HG02623 (cell line): ENCODE results near the gene PAX8.
"Not testable (repeated sequence)": the region's sequence is repeated elsewhere in the genome, so short reads cannot be mapped to it uniquely, and the experiment has no call there.

Source experiments
- ATAC-seq: cut with Tn5 transposase; IDR thresholded peaks from one replicate; pipeline ENCODE4 v1.9.1; 2021; ENCODE audit warnings: moderate library complexity; ENCODE audit not compliant: unreplicated experiment

Gene PAX8

DNA sequence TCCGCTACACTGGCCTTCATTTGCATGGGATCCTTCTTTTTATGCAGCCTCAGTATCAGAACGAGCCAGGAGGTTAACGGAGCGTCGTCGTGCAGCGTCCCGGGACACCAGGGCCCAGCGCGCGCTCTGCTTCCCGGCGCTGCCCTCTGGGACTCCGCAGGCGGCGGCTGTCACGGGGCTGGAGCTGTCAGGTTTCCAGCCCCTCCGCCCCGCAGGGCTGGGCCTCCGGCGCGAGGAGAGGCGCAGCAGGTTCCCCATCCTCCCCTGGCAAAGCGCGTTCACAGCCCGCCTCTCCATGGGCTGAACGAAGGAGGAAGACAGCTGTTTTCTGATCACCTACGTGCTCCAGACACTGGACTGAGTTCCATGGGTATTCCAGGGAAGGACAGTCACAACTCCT is 12.5 kb upstream of the PAX8 start:
- ATAC-seq, result no peak

DNA sequence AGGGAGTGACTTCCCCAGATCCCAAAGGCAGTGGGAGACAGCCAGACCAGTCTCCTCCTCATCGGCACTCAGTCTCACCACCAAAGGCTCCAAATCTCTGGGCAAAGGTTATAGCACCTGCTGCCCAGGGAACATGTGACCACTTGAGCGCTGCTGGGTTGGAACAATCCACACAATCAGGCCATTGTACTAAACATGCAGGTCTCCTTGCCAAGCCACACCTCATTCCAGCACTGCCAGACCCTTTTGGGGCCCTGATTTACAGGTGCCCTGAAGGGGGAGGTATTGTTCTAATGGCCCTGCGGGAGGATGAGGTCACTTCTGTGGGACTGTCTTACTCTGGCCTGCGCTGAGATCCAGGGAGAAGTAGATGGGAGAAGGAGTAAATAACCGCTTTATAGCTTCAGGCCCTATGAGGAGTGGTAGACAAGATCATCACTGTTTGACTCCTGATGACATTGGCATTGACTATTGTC is 10.0 kb upstream of the PAX8 start:
- ATAC-seq, result not testable (repeated sequence)

DNA sequence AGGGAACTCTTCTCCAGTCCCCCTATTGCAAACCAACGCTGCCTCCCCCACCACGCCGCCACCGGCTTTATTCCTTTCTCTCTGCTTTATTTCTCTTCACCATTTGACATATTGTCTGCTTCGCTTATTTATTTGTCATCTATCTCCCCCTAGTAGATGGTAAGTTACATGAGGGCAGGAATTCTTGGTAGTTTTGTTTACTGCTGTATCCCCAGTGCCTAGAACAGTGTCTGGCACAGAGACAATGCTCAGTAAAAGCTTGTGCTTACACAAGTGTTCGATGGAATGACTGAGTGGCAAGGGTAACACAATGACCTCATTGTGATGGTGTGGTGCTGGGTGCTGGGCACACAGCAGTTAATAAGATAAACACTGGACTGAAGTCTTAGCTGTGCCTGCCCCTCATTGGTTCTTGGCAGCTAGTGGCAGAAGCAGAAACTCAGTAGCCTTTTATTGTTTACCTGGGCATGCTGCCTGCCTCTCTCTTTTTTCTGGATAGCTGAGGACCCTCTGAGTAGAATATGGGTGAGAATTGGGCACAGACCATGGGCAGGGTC is 9.5 kb upstream of the PAX8 start:
- ATAC-seq, result not testable (repeated sequence)

DNA sequence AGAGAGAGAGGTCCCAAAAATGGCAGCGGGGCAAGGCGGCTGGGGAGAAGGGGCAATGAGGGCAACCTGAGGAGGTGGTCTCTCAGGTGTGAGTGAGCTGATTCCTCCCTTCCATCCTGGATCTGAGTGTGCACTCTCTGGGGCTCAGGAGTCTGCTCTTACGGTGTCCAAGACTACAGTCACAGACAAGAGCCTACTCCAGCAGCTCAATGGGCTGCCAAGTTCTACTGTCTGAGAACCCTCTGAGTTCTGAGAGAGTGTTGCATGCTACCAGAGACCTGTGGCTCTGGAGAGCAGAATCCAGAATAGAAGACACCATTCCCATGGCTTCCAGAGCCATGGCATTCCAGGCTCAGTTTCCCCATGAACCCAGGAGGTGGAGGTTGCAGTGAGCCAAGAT is 7.1 kb upstream of the PAX8 start:
- no peak for ATAC-seq

DNA sequence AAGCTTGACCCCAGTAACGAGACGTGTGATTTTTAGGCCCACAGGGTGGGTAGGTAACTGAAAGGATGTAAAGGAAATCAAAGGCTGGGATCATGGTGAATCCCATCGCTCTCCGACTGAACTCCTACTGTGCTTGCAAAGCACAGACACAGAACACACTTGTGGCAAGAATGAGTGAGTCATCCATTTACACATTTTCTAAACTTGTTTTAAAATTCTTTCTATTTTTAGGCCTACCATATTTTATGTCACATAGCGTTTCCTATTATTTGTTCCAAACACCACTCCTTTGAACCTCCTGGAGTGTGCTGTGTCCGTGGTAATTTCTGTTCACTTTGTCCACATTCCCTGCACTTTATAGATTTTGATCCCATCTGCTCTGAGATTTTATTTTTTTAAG is 6.3 kb upstream of the PAX8 start:
- not testable (repeated sequence) for ATAC-seq

DNA sequence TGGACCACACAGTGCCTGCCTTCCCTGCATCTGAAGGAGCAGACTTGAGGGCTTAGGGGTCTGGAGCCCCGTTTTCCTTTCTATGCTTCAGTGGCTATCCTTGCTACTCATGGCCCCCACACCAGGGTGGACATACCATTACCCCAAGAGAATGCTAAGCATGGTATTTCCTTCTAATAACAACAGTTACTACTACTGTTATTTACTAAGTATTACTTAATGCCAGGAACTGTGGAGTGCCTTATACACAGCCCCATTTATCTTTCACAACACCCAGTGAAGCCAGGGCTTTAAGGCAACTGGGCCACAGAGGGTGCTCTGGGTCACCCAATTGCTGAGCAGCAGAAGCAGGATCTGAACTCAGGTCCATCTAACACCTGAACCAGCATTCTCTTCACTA is 5.8 kb upstream of the PAX8 start:
- ATAC-seq, result no peak

DNA sequence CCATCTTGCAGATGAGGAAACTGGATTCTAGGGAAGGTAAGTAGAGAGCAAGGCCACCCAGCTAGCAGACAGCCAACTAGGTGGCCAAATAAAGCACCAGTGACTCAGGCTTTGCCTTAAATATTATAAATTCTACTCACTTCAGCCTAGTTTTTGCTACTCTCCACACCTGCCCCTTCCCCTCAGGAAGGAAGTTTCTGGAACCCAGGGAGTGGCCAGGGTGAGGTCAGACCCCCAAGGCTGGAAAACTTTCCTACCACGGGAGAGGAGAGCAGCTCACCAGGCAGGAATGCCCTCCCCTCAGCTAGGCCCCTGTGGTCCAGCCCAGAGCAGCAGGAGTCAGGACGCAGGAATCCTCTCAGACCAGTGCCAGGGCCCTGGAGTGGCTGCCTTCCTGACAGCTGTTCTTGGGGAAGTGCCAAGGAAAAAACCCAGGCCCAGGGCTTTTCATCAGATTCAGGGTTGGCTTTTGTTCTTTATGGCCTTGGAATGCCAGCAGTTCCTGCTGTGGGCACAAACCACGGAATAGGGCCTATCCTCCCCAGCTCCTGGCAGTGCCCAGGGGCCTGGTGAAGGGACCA is 5.1 kb upstream of the PAX8 start:
- ATAC-seq, result no peak

DNA sequence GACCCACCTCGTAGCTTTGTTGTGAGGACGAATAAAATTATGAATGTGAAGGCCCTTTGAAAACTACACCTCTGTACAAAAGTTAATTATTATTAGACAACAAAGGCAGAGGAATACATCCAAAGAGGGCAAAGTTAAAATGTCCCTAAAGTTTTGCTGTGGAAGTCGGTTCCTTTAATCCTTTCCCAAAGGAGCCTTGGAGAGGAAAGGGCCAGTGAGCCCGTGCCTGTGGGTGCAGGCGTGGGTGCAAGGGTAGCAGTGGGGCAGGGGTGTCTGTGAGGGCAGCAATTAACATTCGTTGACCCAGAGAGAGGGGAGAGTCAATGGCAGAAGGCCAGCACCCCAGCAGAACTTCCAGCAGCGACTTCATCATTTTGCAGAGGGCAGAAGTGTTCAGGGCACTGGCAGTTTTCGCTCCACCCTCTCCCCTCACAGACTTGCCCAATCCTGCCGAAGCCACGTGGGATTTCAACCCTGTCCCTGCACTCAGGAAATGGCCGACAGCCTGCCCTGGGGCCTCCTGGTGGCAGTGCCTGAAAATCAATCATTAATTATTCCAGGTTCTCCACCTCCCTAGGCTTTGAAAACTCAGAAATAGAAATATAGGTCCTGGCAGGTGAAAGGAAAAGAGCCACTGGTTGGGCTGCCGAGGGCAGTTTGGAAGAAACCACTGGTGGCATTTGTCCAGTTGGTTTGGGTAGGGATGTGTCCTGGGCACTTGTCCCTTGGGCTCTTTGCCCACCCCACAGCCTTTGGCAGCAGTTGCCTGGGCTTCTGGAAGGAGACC is 4.2 kb upstream of the PAX8 start:
- no peak for ATAC-seq

DNA sequence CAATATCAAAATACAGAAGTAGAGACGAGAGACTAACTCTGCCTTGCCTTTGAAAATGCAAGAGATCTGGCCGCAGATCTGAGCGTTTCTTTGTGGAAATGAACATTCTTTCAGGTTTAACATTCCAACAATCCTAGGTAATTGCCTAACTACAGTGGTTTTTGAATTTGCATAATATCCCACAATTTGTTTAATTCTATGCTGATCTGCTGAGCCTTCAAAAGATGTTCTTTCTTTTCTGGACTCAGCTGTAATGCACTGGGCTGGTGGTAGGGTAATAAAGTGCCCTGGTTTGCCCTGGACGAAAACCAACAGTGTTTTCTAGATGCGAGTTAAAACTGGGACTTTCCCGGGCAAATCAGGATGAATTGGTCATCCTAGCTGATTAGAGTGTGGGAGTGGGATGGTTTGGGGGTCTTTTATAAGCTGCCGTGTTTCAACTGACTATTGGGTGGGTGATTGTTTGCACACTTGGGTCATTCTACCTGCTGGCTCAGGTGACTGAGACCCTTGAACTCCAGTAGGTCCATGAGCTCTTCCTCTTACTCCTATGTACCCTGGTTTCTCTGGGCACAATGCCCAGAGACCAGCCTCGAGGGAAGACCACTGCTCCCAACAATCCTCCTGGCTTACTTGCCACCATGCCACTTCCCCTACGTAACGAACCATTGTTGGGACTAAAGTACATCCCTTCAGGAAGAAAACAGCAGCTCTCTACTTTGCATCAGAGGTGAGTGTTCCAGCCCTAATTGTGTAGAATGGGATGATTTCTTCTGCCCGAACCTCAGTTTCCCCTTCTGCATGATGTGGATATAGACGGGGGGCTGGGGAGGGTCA is 3.4 kb upstream of the PAX8 start:
- ATAC-seq, result no peak

DNA sequence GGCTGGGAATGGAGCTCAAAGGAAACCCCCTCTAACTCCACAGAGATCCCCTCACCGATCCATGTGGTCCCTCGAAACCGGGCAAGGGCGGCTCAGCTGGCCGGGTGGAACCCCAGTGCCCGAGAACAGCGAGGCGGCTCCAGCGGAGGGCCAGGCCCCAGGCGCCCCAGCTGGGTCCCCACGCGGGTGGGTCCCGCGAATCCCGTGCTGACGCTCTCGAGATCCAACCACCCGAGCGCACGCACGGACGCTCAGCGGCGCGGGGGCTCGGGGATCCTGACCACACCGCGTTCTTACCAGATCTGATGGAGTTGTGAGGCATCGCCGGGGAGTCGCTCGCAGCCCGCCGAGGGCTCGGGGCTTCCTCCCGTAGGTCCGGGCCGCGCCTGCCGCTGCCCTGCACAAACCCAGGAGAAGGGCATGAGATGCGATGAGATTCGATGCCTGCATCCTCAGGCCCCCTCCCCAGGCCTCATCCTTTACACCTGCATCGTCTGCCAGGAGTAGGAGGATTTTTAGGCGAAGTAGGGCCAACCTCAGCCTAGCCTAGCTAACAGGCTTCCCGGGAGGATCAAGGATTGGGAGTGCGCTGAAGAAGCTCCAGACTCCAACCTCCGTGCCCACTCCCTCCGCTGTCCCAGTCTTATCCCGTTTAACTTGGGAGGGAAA is 514 bp downstream of the PAX8 start:
- ATAC-seq, result no peak

DNA sequence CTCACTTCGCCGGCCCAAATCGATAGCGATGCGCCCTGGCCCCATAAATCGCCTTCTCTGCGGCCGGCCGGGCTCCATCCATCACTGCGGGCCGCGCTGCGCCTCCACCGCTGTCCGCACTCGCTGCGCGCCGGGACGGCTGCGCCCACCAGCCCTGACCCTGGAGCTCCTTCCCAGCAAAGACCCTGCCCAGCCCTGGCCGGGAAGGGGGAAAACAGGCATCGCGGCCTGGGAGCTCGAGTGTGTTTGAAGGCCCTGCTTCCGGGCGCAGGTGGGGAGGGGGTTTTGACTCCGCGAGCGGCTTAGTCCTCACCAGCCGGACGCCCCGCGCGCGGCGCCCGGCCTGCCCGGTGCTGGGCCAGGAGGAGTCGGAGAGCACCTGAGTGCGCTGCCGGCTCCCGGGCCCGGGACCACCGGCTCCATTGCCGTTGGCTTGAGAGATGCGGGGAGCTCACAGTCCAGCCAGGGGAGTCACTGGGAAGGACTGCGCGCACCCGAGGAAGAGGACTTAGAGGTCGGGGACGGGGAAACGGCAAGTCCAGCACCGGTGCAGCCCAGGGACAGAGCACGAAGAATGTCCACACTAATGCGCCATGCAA is 1.1 kb downstream of the PAX8 start:
- no peak for ATAC-seq

DNA sequence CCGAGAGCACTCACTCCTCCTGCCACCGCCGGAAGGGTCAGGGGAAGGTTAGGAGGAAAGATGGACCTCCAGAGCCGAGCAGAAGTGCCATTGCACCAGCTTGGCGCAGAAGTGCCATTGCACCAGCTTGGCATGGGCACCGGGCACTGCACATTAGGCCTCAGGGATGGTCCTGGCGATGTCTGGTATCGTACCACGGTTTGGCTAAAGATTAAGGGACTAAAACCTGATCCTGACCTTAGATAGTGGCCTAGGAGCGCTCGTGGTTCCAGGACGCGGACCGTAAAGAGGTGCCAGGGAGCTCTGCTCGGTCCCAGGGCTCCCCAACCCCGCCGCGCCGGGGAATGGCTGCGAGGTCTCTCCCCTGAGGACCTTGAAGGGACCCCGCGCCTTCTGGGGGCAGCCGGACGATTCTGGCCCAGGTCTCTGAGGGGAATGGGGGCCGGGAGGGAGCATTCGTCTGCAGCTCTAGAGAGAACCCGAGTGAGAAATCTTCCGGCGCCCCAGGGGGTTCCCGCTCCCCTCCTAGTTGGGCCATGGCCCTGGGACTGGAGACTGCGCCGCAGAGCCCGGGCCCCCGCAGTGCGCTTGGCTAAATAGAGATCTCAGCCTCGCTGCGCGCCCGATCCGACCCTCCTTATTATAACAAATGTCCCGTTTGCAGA is 1.8 kb downstream of the PAX8 start:
- ATAC-seq, result no peak

DNA sequence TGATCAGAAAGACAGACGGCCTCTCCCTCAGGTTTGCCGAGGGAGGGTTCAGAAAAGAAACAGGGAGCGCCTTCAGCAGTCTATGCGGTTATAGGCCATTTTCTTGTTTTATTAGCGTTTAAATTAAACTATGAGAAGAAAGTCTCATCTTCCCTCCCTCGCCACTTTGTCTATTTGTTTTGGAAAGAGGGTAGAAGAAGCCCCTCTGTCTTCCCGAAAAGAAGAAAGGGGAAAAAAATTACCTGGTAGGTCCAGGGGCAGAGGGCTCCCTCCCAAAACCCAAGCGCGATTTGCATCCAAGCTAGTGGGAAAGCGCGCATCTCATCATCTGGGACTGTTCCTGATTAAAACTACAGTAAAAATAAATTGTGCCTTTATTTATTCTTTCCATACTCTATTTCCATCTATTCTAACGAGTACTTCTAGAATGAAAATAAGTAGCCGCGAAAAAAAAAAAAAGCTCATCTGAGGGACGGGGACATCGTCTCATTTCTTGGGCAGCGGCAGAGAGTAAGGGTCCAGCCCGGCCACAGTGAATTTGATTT is 2.4 kb downstream of the PAX8 start:
- ATAC-seq, result no peak

DNA sequence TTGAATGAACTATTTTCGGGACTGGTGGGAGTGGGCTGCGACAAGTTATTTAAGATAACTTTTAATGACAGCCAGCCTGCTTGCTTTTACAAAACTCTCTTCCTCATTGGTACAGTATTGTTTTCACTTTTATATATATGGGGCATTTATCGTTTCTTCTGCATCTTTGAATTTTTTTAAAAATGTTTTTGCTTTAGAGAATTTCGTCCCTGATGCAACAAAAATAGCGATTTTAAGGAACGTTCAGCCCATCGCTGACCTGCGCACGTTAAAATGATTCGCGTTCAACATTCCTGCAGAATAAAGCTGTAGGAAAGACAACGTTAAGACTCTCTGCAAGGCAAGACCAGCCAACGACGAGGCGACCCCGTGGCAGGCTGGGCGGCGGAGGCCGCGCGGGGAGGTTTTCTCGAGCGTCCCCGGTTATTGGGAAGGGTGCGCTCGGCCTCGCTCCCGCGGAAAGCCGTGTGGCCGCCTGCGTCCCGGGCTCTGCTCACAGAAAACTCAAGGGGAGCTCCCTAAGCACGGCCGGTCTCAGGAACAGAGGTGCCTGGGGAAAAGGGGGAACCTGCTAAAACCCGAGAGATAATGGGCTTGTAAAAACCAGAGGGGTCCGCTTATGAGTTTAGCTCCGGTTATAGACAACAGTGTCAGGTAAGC is 3.0 kb downstream of the PAX8 start:
- no peak for ATAC-seq

DNA sequence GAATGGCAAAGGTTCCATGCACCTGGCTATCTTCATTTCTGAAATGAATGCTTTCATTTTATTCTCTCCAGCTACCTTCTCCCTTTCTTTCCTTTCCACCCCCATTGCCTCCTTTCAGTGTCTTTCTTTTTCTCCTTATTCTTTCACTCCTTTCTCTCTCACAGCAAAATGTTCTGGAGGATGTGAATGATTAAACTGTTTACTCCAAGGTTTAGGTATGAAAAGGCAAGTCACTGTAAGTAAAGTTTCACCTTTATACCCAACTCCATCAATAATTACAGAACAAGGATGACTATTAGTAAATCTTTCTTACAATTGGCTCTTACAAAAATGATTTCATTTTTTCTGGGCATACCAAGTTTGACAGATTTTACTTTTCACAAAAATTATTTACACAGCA is 4.3 kb downstream of the PAX8 start:
- no peak for ATAC-seq

DNA sequence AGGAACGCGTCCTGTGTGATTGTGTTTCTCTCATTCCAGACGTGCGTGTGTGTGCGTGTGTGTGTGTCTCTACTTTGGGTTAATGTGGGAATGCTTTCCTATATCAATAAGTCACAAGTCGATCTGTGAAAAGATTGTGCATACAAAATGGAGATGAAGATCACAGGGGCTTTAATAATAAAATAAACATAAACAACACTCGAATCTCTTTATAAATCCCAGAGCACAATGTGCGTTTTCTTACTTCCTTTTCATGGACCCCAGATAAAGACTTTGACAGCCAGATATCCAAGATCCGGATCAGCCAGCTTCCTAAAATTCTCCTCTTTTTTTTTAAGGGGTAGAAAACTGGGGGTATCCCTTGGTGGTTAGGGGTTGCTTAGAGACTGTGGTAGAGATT is 4.7 kb downstream of the PAX8 start:
- ATAC-seq, result no peak

DNA sequence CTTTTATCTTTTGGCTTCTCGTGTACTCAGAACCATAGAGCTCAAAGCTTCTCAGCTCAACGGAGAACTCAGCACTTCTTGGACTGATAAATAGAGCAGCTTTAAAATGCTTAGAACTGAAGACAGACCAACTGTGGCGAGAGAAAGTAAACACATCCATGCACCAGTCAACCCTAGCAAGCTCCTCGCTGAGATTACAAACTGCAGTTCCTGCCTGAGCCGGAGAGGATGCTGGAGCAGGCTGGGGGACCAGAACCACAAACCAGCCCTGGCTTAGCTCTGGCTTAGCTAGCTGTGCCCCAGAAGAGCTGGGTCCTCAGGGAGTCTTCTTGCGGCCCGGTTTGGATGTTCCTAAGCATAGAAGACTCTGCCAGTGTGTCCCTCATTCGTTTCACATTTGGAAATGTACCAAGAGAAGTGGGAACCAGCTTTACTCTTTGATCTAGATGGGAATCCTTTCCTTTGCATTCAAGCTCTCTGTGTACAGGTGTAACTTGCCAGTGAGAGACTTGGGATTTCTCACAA is 5.6 kb downstream of the PAX8 start:
- no peak for ATAC-seq

DNA sequence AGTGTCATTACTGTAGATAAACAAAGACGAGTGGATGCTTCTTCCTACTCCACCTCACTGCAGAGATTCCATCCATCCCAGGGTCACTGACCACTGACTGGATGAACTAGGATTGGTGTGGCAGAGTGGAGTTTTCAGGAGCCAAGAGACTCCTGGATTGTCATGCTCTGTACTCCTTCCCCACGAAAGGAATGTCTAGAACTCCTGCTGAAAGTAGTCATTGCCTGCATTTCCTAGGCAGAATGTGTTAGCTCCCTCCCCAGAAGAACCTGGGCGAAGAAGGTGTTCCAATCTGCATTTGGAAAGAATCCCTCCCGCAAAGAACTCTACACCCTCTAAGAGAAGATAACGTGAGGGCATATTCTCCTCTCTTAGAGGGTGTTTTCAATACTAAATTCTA is 6.2 kb downstream of the PAX8 start:
- ATAC-seq, result no peak
